Hematopoietic multipotent progenitor cell treated with erythropoietin and hydrocortisone succinate and interleukin-3 and kit ligand, for 15 days (in vitro differentiated cells): ENCODE results near the gene LRRC47.
A peak's percentile ranks its signal among the peaks of the same experiment; 100 is the strongest.

ENCODE experiments used
- DNase-seq: peaks from one replicate; pipeline ENCODE4 v3.0.0-alpha.2; 2015; ENCODE audit warnings: low spot score

The LRRC47 gene

GRCh38 chr1:3786468-3787348 is 9.6 kb downstream of the LRRC47 start:
- no peak for DNase-seq

- peak; percentile 39 for DNase-seq
Measured at GRCh38 chr1:3785456-3786157, 10.7 kb downstream of the LRRC47 start.

GRCh38 chr1:3785045-3785444 is 11.3 kb downstream of the LRRC47 start:
- DNase-seq, result no peak

GRCh38 chr1:3783651-3784474 is 12.4 kb downstream of the LRRC47 start:
- no peak for DNase-seq

GRCh38 chr1:3780901-3781300 is 15.4 kb downstream of the LRRC47 start:
- DNase-seq, result no peak

GRCh38 chr1:3779912-3780416 is 16.3 kb downstream of the LRRC47 start:
- DNase-seq, result no peak

GRCh38 chr1:3779265-3779911 is 16.9 kb downstream of the LRRC47 start:
- DNase-seq, result no peak

- DNase-seq, result no peak
Measured at GRCh38 chr1:3778590-3779264, 17.6 kb downstream of the LRRC47 start.

- no peak for DNase-seq
Measured at GRCh38 chr1:3777647-3778589, 18.4 kb downstream of the LRRC47 start.

GRCh38 chr1:3777078-3777547 is 19.2 kb downstream of the LRRC47 start:
- peak; percentile 30 for DNase-seq

GRCh38 chr1:3776231-3776961 is 19.9 kb downstream of the LRRC47 start:
- DNase-seq, result no peak

GRCh38 chr1:3775490-3776230 is 20.6 kb downstream of the LRRC47 start:
- DNase-seq, result peak; percentile 83

- peak; percentile 79 for DNase-seq
Measured at GRCh38 chr1:3774946-3775489, 21.3 kb downstream of the LRRC47 start.

- DNase-seq, result peak; percentile 30
Measured at GRCh38 chr1:3774276-3774945, 21.9 kb downstream of the LRRC47 start.

- DNase-seq, result peak; percentile 39
Measured at GRCh38 chr1:3773572-3774275, 22.6 kb downstream of the LRRC47 start.

GRCh38 chr1:3772715-3773571 is 23.4 kb downstream of the LRRC47 start, which contains the start of gene SMIM1:
TSS of gene SMIM1 (plus strand) at chr1:3772749. CDS start at chr1:3775374, 2,625 bp downstream.
- peak; percentile 51 for DNase-seq
